PC-3 (cell line): ENCODE results near the gene BABAM1. TPM values are rescaled to one million over a fixed set of nuclear protein-coding genes. Genes with fewer than 3 reads are reported as not detected.
A peak's percentile ranks its signal among the peaks of the same experiment; 100 is the strongest.

Source experiments
- ATAC-seq: fragments of 200-7000 bp; cut with Tn5 transposase; 2 replicates; pipeline ENCODE4 v1.9.1; 2020; ENCODE audit warnings: mild to moderate bottlenecking, moderate library complexity
- Bru-seq: library from RNA; stranded (reverse); fragments of 400-500 nt; gene quantifications from one replicate; lab custom pipeline; 2021; lab: Mats Ljungman, UMichigan
- BruChase-seq, 2 experiments: library from RNA; stranded (reverse); fragments of 400-500 nt; gene quantifications; one replicate each; lab custom pipeline; 2021; lab: Mats Ljungman, UMichigan
- BruUV-seq: library from RNA; stranded (reverse); fragments of 400-500 nt; replicated peaks from 2 replicates; lab custom pipeline; 2021; lab: Mats Ljungman, UMichigan
- CTCF ChIA-PET: fragments of 300-600 bp; sonication (Branson Sonifier 250); formaldehyde crosslinking; loops from one replicate; lab custom pipeline; 2022; ENCODE audit warnings: antibody characterized with exemption; lab: Charles Lee
- POLR2A ChIA-PET: fragments of 300-600 bp; sonication (Branson Sonifier 250); formaldehyde crosslinking; loops from one replicate; lab custom pipeline; 2022; ENCODE audit warnings: antibody characterized with exemption; ENCODE audit not compliant: unreplicated experiment; lab: Charles Lee
- DNase-seq: peaks from one replicate; pipeline ENCODE4 v3.0.0-alpha.2; 2015
- H2AFZ ChIP-seq: fragments of 300-600 bp; sonication (generic); 2 replicates; pipeline ENCODE4 v1.6.0; 2016; ENCODE audit warnings: antibody characterized with exemption, low read length
- H3F3A ChIP-seq: fragments of 300-600 bp; sonication (generic); one replicate; pipeline ENCODE4 v1.6.0; 2017; ENCODE audit warnings: antibody characterized with exemption, low read length, control low read depth, mild to moderate bottlenecking; ENCODE audit not compliant: unreplicated experiment
- H3K27ac ChIP-seq: fragments of 300-600 bp; sonication (generic); 2 replicates; pipeline ENCODE4 v1.5.1; 2016; ENCODE audit warnings: mild to moderate bottlenecking, low read length
- H3K27me3 ChIP-seq: fragments of 300-600 bp; sonication (generic); 2 replicates; pipeline ENCODE4 v1.6.1; 2016; ENCODE audit warnings: low read length, mixed read lengths
- H3K36me3 ChIP-seq: fragments of 300-600 bp; sonication (generic); 2 replicates; pipeline ENCODE4 v1.6.1; 2016; ENCODE audit warnings: low read depth, mixed run types, low read length, mixed read lengths
- H3K4me1 ChIP-seq: fragments of 300-600 bp; sonication (generic); 2 replicates; pipeline ENCODE4 v1.5.1; 2016; ENCODE audit warnings: low read length; ENCODE audit not compliant: insufficient read depth
- H3K4me2 ChIP-seq: fragments of 300-600 bp; sonication (generic); 2 replicates; pipeline ENCODE4 v1.6.0; 2016; ENCODE audit warnings: low read length
- H3K4me3 ChIP-seq: fragments of 300-600 bp; sonication (generic); 2 replicates; pipeline ENCODE4 v1.5.1; 2016; ENCODE audit warnings: mild to moderate bottlenecking, low read length, mixed read lengths
- H3K79me2 ChIP-seq: fragments of 300-600 bp; sonication (generic); 2 replicates; pipeline ENCODE4 v1.6.1; 2017; ENCODE audit warnings: low read length, mixed read lengths
- H3K9ac ChIP-seq: fragments of 300-600 bp; sonication (generic); 2 replicates; pipeline ENCODE4 v1.6.0; 2016; ENCODE audit warnings: mild to moderate bottlenecking, low read length
- H3K9me2 ChIP-seq: fragments of 300-600 bp; sonication (generic); replicated peaks from 2 replicates; pipeline ENCODE4 v1.6.1; 2016; ENCODE audit warnings: mixed run types, low read length, mixed read lengths
- H3K9me3 ChIP-seq: fragments of 300-600 bp; sonication (generic); 2 replicates; pipeline ENCODE4 v1.6.1; 2016; ENCODE audit warnings: low read length, mixed read lengths
- H4K20me1 ChIP-seq: fragments of 300-600 bp; sonication (generic); 2 replicates; pipeline ENCODE4 v1.6.1; 2016; ENCODE audit warnings: low read length, mixed read lengths
- EZH2 ChIP-seq: fragments of 300-600 bp; sonication (generic); IDR thresholded peaks from one replicate; pipeline ENCODE4 v1.6.1; 2017; ENCODE audit warnings: antibody characterized with exemption, mild to moderate bottlenecking, low read length; ENCODE audit not compliant: unreplicated experiment
- EZH2phosphoT487 ChIP-seq: fragments of 300-600 bp; sonication (generic); IDR thresholded peaks from 2 replicates; pipeline ENCODE4 v1.6.1; 2018; ENCODE audit warnings: mild to moderate bottlenecking, antibody characterized with exemption, low read length, borderline replicate concordance
- intact Hi-C: fragments of 100-400 bp; cut with micrococcal nuclease; formaldehyde crosslinking; loops from 2 replicates; pipeline ENCODE4 v1.9.0; 2023
- long read RNA-seq: library from polyadenylated mRNA; unstranded; transcript quantifications from one replicate; pipeline ENCODE4 v2.0.0, GENCODE V29; 2021; ENCODE audit not compliant: unreplicated experiment
- total RNA-seq: library from RNA; depleted of rRNA; stranded (reverse); fragments of >200 nt; gene quantifications from 2 replicates; pipeline ENCODE4 v1.2.3, GENCODE V29; 2014; rRNA removed
- TF ChIP-seq, protein P1 (sequence below): fragments of 300-600 bp; sonication (generic); conservative IDR thresholded peaks from 2 replicates; pipeline ENCODE4 v1.5.1; 2017; ENCODE audit warnings: antibody characterized with exemption, low read depth, mild to moderate bottlenecking, low read length

BABAM1 gene
- total RNA-seq, result 196 and 214 TPM in 2 replicates
- Bru-seq, nascent RNA, result percentile 92 among the genes with signal in this experiment
- percentile 95 among the genes with signal in this experiment for BruChase-seq, experiment 1, labeled RNA remaining after a 6-hour chase
- BruChase-seq, experiment 2, labeled RNA remaining after a 2-hour chase, result percentile 94 among the genes with signal in this experiment
- long read RNA-seq, transcript BABAM1-208 (9 exons, 1,470 nt), result major isoform, 55 of 136 reads
- long read RNA-seq, transcript BABAM1-201 (9 exons, 1,472 nt), result minor isoform, 23 of 136 reads
- long read RNA-seq, partial matches to known transcripts, result 13 of 136 reads
- long read RNA-seq, other reads (novel, unspliced or antisense), result 33 of 136 reads

DNA sequence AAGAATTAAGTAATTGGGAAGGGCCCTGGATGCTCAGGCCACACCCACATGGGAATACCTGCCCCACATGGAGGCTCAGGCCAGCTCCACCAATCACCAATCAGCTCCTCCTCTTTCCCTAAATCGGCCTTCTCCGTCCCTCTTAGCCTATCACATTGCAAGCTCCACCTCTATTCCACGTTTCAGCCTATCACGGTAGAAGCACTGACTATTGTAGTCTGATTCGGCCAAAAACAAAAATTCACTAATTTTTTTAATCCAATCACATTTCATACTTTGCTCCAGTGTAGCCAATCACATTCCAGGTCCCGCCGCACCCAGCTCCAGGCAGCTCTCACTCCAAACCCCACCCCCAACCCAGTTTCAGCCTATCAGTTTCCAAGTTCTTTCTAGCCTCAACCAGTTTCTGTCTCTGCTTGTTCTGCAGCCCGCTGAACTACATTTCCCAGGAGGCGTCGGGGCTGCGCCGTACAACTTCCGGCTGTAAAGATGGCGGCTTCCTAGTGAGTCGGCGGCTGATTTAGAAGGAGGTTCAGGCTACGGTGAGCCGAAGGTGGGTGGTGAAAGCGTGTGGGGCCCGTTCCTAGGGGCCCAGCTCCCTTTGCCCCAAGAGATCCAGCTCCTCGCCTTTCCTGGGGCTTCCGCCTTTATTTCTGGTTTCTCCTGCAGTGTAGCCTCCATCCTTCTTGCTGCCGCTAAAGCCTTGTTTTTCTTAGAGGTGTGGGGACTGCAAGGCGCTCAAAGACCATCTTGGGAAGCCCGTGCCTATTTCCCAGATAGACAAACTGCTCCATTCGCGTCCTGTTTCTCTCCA lies at the start of gene BABAM1:
Gene BABAM1, plus strand, starts transcription at position 469 of the 814 bp plus-strand sequence. CDS start 1,364 bp downstream, outside the sequence.
- no peaks in the 10 kb centered on the region for H3K9me3 ChIP-seq
- H3K27ac ChIP-seq, result peak within 1 kb of the TSS; percentile 42
- no TSS peak for BruUV-seq
- H3K36me3 ChIP-seq, result peaks cover 9% of the 10 kb centered on the region
- TF ChIP-seq, protein P1, sequence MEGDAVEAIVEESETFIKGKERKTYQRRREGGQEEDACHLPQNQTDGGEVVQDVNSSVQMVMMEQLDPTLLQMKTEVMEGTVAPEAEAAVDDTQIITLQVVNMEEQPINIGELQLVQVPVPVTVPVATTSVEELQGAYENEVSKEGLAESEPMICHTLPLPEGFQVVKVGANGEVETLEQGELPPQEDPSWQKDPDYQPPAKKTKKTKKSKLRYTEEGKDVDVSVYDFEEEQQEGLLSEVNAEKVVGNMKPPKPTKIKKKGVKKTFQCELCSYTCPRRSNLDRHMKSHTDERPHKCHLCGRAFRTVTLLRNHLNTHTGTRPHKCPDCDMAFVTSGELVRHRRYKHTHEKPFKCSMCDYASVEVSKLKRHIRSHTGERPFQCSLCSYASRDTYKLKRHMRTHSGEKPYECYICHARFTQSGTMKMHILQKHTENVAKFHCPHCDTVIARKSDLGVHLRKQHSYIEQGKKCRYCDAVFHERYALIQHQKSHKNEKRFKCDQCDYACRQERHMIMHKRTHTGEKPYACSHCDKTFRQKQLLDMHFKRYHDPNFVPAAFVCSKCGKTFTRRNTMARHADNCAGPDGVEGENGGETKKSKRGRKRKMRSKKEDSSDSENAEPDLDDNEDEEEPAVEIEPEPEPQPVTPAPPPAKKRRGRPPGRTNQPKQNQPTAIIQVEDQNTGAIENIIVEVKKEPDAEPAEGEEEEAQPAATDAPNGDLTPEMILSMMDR, result no peak
- TF ChIP-seq EZH2 (no peak), EZH2phosphoT487 (no peak)
- peak within 1 kb of the TSS; percentile 99 for H3K4me2 ChIP-seq
- peak within 1 kb of the TSS; percentile 85 for H3K9ac ChIP-seq
- H2AFZ ChIP-seq, result peak within 1 kb of the TSS; percentile 81
- H3F3A ChIP-seq, result no peaks in the 10 kb centered on the region
- no peaks in the 10 kb centered on the region for H3K9me2 ChIP-seq
- H3K4me1 ChIP-seq, result peaks cover 7% of the 10 kb centered on the region
- no peaks in the 10 kb centered on the region for H3K27me3 ChIP-seq
- peaks cover 17% of the 10 kb centered on the region for H3K79me2 ChIP-seq
- CTCF ChIA-PET, result interaction anchor here (0.8 to 1.1 kb wide), 3 partner anchors 15 to 65 kb away, joined by 3 to 6 read pairs (median 3); partner anchors contain the start of genes ANKLE1 and MRPL34
- H4K20me1 ChIP-seq, result no peaks in the 10 kb centered on the region
- intact Hi-C loops, result loop anchor here (2.0 kb wide), 1 partner anchor 42 kb away; the partner anchor contains the start of gene DDA1
- DNase-seq (peak; percentile 99), ATAC-seq (peak; percentile 97)
- H3K4me3 ChIP-seq, result peak within 1 kb of the TSS; percentile 97
- POLR2A ChIA-PET, result interaction anchor here (0.5 to 1.2 kb wide), 6 partner anchors 11 to 153 kb away, joined by 3 to 9 read pairs (median 4); partner anchors contain the start of genes MVB12A and USE1

DNA sequence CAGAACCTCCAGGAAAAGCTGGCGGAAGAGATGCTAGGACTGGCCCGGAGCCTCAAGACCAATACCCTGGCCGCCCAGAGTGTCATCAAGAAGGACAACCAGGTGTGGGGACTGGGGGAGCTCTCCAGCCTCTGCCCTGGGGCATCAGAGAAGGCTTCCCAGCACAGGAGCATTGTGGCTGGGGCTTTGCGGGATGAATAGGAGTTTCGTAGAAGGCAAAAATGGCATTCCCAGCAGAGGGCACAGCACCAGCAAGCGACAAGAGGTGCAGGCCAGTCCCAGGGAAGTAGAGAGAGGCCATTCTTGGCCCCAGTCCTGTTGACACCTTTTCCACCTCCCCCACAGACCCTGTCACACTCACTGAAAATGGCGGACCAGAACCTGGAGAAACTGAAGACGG lies 48.0 kb upstream of the BABAM1 start:
- no peaks in the 10 kb centered on the region for H4K20me1 ChIP-seq
- H3K4me2 ChIP-seq, result no peak overlapping the region
- no peaks in the 10 kb centered on the region for H3K27me3 ChIP-seq
- TF ChIP-seq EZH2phosphoT487 (no peak), EZH2 (no peak)
- TF ChIP-seq, protein P1, result no peak
- peaks cover 21% of the 10 kb centered on the region for H3K4me1 ChIP-seq
- no peak overlapping the region for H2AFZ ChIP-seq
- H3K9me3 ChIP-seq, result no peaks in the 10 kb centered on the region
- peaks cover 7% of the 10 kb centered on the region for H3K79me2 ChIP-seq
- ChIA-PET POLR2A (no interaction called here), CTCF (no interaction called here)
- no peak overlapping the region for H3K4me3 ChIP-seq
- no peak for DNase-seq
- intact Hi-C loops, result no loop called here
- no peaks in the 10 kb centered on the region for H3F3A ChIP-seq
- H3K27ac ChIP-seq, result no peak overlapping the region
- no peak for ATAC-seq
- H3K36me3 ChIP-seq, result no peaks in the 10 kb centered on the region
- H3K9ac ChIP-seq, result no peak overlapping the region
- H3K9me2 ChIP-seq, result no peaks in the 10 kb centered on the region
- BruUV-seq, result no TSS peak
